GM19455 (cell line): ENCODE measurements around the gene CLCC1.
A peak's percentile ranks its signal among the peaks of the same experiment; 100 is the strongest.
"Not testable (repeated sequence)": the region's sequence is repeated elsewhere in the genome, so short reads cannot be mapped to it uniquely, and the experiment has no call there.

Experiments
- ATAC-seq: cut with Tn5 transposase; IDR thresholded peaks from one replicate; pipeline ENCODE4 v1.9.1; 2021; ENCODE audit not compliant: unreplicated experiment

Gene CLCC1

DNA sequence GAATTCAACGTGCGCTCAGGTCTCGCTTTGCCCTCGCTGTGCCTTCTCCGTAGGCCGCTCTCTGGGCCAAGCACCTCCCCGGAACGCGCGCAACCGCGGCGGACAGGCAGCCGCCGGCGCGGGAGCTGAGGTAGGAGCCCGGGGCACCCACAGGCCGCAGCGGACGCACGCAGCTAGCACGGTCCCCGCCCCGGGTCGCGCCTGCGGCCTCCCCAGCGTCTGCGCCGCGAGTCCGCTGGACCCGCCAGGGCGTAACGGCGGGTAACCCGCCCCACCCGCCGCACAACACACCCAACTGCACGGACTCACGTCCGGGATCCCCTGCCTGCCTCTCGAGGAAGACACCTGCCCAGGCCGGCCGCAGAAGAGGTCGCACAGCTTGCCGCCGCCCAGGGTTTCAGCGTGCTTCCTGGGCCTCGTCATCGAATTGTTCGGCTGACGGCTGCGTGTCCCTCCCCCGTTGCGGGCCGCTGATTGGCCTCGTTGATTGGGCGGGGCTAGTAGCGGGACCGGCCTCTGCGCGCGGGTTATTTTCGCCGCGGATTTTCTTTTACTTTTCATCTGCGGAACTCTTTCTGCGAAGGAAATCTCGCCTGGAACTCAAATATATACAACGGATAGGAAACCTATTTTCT is at the start of gene CLCC1:
Gene CLCC1 (minus strand): TSS at position 433 of the 635 bp plus-strand sequence. CDS start 13,047 bp downstream, outside the sequence.
- ATAC-seq = peak; percentile 90

DNA sequence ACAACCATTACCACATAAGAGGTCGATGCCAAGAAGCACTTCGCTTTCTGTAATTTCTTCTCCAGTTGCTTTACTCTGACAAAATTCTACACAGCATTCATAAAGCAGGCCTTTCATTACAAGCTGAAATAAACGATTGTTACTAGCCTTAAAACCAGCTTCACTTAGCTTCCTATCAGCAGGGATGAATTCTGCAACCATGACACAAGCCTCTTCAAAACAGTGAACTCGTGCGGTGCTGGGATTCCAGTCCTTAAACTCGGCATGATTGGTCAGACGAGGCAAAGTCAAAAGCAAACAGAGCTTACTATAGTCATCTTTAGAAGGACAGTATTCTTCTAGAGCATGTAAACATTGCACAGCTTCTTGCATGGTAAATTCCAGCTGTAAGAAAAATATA is 48.1 kb upstream of the CLCC1 start:
- ATAC-seq = no peak

DNA sequence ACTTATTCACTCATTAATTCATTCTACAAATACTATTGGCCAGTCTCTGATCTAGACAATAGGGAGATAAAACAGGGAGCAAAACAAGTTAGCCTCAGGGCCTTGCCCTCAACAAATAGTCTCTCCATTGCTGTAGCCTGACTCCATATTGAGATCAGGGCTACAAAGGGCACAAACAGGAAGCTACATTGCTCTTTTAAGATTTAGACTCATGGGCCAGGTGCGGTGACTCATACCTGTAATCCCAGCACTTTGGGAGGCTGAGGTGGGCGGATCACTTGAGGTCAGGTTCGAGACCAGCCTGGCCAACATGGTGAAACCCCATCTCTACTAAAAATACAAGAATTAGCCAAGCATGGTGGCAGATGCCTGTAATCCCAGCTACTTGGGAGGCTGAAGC is 33.3 kb upstream of the CLCC1 start:
- not testable (repeated sequence) for ATAC-seq

DNA sequence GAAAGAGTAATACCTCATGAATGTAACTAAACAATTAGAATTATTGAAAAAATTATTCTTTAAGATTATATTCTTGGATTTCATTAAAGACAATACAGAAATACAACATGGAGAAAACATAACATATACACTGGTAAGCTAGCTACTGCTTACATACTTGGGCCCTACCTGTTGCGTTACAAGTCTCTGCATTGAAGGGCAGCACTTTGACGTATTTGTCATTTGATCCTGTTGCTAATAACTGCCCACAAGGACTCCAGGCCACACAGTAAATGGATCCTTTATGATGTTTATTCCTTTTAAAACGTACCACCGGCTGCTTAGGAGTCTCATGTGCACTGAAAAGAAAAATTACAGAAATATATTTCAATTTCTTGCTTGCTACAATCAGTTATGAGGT is 19.8 kb upstream of the CLCC1 start:
- no peak for ATAC-seq

DNA sequence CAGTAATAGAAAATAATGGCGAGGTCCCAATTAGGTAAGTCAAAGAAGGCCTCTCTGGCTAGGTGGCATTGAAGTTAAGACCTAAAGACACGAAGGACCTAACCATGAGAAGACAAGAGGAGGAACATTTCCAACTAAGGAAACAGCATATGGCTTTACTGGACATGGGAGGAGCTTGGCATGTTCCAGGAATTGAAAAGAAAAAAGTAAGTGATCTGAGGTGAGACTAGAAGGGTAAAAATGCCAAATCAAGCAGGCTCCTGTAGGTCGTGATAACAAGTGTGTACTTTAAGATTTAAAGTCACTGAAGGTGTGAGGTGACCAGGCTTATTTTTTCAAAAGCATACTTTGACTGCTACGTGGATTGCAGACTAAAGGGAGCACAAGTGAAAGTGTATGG is 13.4 kb upstream of the CLCC1 start:
- no peak for ATAC-seq

DNA sequence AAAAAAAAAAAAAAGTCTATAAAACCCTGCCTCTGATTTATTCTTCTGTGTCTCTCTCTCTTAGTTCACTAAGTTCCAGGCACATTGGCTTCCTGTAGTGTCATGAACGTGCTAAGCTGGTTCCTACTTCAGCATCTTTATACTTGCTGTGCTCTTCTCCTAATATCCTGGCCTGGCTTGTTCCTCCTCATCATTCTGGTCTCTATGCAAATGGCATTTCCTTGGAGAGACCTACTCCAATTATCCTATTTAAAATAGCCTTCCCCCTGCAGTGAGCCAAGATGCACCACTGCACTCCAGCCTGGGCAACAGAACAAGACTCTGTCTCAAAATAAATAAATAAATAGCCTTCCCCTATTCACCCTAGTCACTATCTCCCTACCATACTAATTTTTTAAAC is 9.7 kb upstream of the CLCC1 start:
- ATAC-seq = no peak

DNA sequence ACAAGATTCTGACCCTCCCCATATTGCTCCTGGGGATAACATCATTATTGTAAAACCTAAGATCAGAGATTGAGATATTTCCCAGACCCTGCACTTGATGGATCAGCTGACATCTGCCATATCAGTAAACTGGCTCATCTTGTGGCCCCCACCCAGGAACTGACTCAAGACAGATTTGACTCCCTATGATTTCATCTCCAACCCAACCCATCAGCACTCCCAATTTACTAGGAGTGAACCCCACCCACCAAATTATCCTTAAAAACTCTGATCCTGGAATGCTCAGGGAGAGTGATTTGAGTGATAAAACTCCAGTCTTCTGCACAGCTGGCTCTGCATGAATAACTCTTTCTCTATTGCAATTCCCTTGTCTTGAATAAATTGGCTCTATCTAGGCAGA is 6.1 kb upstream of the CLCC1 start:
- ATAC-seq = no peak

- no peak for ATAC-seq
Observed at GRCh38 chr1:108962681-108963051, 618 bp downstream of the CLCC1 start.

DNA sequence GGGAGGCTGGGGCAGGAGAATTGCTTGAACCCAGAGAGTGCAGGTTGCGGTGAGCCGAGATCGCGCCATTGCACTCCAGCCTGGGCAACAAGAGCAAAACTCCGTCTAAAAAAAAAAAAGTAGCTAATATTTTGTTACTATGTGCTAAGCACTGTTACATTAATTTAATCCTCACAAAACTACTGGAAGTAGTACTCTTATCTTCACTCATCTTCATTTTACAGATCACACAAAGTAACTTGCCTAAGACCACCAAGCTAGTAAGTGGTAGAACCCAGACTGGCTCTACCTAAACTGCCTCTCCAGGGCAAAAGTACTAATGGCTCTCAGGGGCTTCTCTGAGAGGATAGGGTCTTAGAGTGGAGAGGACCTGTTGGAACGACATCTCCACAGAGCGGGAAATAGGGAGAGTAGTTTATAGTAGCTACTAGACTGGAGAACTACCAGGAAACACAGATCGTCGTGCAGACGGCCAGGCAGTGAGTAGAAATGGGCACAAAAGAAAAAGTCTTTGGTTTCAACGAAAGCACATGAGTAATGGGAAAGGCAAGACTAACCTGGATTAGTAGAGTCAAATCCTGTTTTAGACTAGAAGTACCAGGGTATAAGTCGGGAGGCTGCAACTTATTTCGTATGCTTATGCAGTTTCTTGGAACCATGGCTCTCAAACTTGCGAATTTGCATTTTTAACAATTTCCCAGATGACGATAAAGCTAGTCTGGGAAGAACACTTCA is 1.4 kb downstream of the CLCC1 start:
- no peak for ATAC-seq

DNA sequence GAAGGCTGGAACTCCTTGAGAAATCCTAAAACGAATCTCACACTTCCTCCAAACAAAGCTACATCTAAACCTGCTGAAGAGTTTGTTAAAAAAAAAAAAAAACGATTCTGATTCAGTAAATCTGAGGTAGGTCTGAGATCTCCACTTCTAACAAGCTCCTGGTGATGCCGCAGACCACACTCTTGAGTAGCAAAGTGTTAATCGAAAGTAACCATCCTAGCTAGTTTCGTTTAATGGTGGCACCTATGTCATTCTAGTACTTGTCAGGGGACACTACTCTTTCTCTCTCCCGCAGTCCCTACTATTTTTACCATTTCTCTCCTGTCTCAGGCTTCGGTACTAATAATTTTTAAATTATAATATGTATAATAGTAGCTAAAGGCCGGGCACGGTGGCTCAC is 2.1 kb downstream of the CLCC1 start:
- ATAC-seq = no peak

DNA sequence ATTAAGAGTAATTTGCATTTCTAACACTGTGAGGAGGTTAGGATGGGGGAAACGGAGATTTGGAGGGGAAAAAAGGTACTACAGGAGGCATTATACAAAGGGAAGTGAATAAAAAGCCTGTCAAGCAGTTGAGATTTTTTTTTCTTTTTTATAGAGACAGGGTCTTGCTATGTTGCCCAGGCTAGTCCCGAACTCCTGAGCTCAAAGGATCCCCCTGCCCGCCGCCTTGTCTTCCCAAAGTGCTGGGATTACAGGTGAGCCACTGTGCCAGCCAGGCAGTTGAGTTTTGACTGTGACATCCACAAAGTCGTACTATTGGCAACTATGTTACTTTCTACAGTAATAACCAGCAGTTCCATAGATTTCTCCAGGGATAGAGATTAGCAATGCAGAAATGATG is 2.6 kb downstream of the CLCC1 start:
- ATAC-seq = no peak

DNA sequence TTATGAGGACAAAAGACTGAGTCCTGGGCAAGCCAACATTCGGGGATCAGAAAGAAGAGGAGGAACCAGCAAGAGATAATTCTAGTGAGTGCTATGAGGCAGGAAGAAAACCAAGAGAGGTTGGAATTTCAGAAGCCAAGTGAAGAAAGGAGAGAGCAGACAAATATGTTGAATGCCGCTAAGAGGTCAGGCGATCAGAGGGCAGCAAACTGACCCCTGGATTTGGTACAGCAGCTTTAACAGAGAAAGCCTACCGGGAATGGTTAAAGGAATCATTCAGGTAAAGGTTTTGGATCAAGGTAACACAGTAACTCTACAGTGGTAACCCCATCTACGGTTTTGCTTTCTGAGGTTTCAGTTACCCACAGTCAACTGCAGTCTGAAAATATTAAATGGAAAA is 5.4 kb downstream of the CLCC1 start:
- no peak for ATAC-seq

- ATAC-seq = no peak
Observed at GRCh38 chr1:108955881-108956280, 7.4 kb downstream of the CLCC1 start.

DNA sequence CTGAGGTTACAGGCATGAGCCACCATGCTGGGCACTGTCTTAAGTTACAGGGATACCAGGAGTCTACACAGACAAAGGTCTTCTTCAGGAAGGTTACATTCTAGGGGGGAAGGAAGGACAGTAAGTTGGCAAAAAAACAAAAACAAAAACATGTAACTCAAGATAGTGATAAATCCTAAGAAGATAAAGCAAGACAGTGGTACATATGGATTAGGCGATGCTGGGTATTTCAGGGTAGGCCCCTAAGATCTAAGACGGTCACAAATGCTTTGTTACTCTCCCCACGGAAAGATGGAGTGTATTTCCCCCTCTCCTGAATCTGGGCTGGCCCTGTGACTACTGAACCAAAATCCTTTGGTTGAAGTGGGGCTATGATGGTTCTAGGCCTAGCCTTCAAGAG is 8.2 kb downstream of the CLCC1 start:
- ATAC-seq = no peak

GRCh38 chr1:108953452-108953851 is 9.8 kb downstream of the CLCC1 start:
- no peak for ATAC-seq

DNA sequence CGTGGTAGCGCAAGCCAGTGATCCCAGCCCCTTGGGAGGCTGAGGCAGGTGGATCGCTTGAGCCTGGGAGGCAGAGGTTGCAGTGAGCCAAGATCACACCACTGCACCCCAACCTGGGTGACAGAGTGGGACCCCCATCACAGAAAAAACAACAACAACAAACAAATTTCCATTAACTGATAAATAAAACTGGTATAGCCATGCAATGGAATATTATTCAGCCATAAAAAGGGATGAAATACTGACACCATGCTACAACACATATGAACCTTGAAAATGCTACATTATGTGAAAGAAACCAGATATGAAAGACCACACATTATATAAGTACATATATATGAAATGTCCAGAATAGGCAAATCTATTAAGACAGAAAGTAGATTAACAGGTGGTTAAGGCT is 12.0 kb downstream of the CLCC1 start:
- no peak for ATAC-seq

DNA sequence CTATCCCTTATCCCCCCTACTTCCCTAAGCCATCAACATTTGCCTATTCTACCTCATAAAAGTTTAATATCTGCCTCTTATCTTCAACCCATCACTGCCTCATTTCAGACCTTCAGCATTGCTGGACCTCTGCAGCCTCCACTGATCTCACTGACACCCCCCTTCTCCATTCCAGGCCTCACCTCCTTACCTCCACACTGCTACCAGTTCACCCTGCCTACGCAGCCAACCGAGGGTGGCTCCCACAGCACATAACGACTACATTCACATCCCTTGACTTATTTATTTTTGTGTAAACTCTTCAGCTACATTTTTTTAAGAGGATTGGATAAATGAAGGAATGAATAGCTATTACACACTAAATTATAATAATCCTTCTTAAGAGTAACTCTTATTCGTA is 14.2 kb downstream of the CLCC1 start:
- no peak for ATAC-seq

DNA sequence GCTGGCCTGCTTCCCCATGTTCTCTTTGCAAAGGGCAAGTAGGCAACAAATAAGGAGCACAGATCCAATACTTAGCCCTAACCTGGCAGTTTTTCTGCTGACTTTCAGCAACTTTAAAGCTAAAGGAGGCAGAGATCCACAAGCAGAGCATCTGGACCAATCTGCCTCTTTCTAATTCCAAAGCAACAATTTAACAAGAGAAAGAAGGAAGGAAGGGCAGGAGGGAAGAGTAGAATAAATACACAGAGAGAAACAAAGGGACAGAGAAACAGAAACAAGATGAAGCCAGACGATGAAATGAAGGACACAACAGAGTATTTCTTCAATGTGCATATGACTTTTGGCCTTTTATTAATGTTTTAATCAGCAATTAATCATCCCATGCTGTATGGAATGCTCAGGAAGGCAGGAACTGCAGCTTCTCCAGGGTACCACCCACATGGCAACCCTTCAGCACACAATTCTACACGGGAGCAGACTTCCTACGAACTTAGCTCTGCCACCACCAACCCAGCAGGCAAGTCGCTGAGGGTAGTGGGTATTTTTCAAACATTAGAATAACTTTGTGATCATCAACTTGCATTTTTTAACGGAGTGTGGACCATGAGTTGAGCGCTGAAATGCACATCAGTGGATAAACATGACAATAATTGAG is 15.3 kb downstream of the CLCC1 start:
- ATAC-seq = no peak

DNA sequence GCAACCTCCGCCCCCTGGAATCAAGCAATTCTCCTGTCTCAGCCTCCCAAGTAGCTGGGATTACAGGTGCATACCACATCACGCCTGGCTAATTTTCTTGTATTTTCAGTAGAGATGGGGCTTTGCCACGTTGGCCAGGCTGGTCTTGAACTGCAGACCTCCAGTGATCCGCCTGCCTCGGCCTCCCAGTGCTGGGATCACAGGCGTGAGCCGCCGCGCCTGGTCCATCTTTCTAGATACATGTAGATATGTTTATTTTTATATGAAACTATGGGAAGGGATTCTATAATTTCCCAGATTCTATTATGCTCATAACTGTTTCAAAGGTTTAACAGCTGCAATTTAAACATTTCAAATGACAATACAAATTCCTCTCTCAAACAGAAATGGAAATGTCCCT is 27.1 kb downstream of the CLCC1 start:
- no peak for ATAC-seq

DNA sequence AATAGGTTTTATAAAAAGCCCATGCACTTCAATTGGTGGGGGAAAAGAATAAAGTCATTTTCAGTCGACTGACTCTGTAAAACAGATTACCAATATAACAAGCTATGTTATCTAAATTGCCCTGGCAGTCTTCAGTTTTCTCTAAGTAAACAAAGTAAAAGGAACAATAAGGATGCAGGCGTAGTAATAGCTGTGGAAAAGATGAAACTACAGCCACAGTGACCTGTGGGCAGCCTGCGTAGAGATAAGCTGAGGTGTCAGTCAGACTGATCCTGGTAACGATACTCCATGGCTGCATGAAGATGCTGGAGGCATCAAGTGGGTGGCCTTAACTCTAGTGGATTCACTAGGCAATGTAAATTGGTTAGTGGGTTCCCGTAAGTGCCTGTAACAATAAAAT is 29.3 kb downstream of the CLCC1 start:
- ATAC-seq = no peak

DNA sequence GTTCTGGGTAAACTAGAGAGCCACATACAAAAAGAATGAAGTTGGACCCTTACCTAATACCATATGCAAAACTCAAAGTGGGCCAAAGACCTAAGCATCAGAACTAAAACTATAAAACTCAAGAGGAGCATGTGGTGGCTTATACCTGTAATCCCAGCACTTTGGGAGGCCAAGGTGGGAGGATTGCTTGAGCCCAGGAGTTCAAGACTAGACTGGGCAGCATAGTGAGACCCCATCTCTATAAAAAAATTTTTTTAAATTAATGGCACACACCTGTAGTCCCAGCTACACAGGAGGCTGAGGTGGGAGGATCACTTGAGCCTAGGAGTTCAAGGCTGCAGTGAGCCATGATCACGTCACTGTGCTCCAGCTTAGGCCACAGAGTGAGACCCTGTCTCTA is 35.7 kb downstream of the CLCC1 start:
- ATAC-seq = not testable (repeated sequence)

DNA sequence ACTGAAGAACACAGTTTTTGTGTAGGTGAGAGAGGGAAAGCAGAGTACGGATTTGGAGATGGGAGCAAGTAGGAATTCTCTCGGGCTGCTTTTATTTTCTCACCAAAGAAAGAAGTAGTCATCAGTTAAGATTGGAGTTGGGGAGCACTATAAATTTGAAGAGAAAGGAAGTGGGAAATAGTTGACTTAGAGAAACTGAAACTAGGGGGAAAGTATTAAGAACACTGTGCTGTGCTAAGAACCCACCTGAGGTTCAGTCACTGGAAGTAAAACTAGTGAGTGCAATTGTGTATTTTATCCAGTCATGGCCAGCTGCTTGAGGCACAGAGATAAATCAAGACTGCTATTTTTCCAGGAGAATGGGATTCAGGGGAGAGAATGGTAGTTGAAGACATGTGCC is 37.4 kb downstream of the CLCC1 start:
- no peak for ATAC-seq
